ENCODE measurements around the gene NSMF.
A peak's percentile ranks its signal among the peaks of the same experiment; 100 is the strongest.

NSMF gene

GRCh38 chr9:137441289-137441934 is 17.7 kb downstream of the NSMF start, which contains the start of gene ENTPD8 (continued):
- TF ChIP-seq ZNF639 (tag by site-specific recombination; IDR thresholded peaks at IDR 0.05), result no peak
- TF ChIP-seq ZNF280D (tag by site-specific recombination; IDR thresholded peaks at IDR 0.05), result no peak
- TF ChIP-seq ZNF157 (tag by site-specific recombination; IDR thresholded peaks at IDR 0.05), result no peak
- TF ChIP-seq ZNF791 (tag by site-specific recombination; IDR thresholded peaks at IDR 0.05), result no peak
- no peak for TF ChIP-seq ZNF146 (tag by site-specific recombination; IDR thresholded peaks at IDR 0.05)
- TF ChIP-seq ZEB2 (tag by site-specific recombination; IDR thresholded peaks at IDR 0.05), result 0 out of 2 replicates have a peak, but pooled peaks have one; percentile 24
- TF ChIP-seq HOXA7 (CRISPR knock-in tag; IDR thresholded peaks at IDR 0.05; ENCODE audit: borderline replicate concordance), result no peak
- no peak for TF ChIP-seq ZNF148 (tag by site-specific recombination; IDR thresholded peaks at IDR 0.05; ENCODE audit: borderline replicate concordance)
- no peak for TF ChIP-seq ZNF37A (tag by site-specific recombination; IDR thresholded peaks at IDR 0.05)
- TF ChIP-seq ZNF362 (tag by site-specific recombination; IDR thresholded peaks at IDR 0.05), result no peak
- no peak for TF ChIP-seq ZNF132 (tag by site-specific recombination; IDR thresholded peaks at IDR 0.05; ENCODE audit: borderline replicate concordance)
- TF ChIP-seq ZXDB (tag by site-specific recombination; IDR thresholded peaks at IDR 0.05), result peak; percentile 48; the same call in 1 of the 2 replicates
- TF ChIP-seq MEIS1 (CRISPR knock-in tag; IDR thresholded peaks at IDR 0.05; ENCODE audit: borderline replicate concordance), result no peak
- no peak for TF ChIP-seq ZNF18 (tag by site-specific recombination; IDR thresholded peaks at IDR 0.05)
- no peak for TF ChIP-seq SETDB1 (IDR thresholded peaks at IDR 0.05; ENCODE audit: insufficient read length, low read length)
- no peak for TF ChIP-seq ZNF776 (tag by site-specific recombination; IDR thresholded peaks at IDR 0.05; ENCODE audit: borderline replicate concordance)
- no peak for TF ChIP-seq PRDM6 (tag by site-specific recombination; IDR thresholded peaks at IDR 0.05)
- TF ChIP-seq ZNF488 (tag by site-specific recombination; IDR thresholded peaks at IDR 0.05), result no peak
- no peak for TF ChIP-seq ZNF561 (tag by site-specific recombination; IDR thresholded peaks at IDR 0.05; ENCODE audit: borderline replicate concordance)
- no peak for TF ChIP-seq ZNF184 (tag by site-specific recombination; IDR thresholded peaks at IDR 0.05)
- no peak for TF ChIP-seq ZNF645 (tag by site-specific recombination; IDR thresholded peaks at IDR 0.05)
- TF ChIP-seq ZNF473 (tag by site-specific recombination; IDR thresholded peaks at IDR 0.05), result no peak
- no peak for TF ChIP-seq TCF7L2 (IDR thresholded peaks at IDR 0.05; ENCODE audit: borderline replicate concordance, low read depth, low read length)
- TF ChIP-seq ZNF560 (tag by site-specific recombination; IDR thresholded peaks at IDR 0.05; ENCODE audit: borderline replicate concordance), result no peak
- TF ChIP-seq ZNF529 (tag by site-specific recombination; IDR thresholded peaks at IDR 0.05; ENCODE audit: insufficient replicate concordance), result no peak
- TF ChIP-seq TRIM28 (IDR thresholded peaks at IDR 0.05; ENCODE audit: borderline replicate concordance, low read length), result no peak

Measured in HEK293 (cell line).